D721Med (cell line): Measurements from ENCODE around the gene NFAT5.

ENCODE experiments used
- DNase-seq: peaks from one replicate; pipeline ENCODE4 v3.0.0; 2011; ENCODE audit warnings: low spot score; ENCODE audit not compliant: insufficient read length
- FAIRE-seq: peaks from 2 replicates; lab custom pipeline; 2011; peaks lifted over from hg19 to GRCh38; lab: Jason Lieb, UNC
- CTCF ChIP-seq: IDR thresholded peaks from 2 replicates; pipeline ENCODE4 v1.5.1; 2012; ENCODE audit warnings: mild to moderate bottlenecking, control low read depth; ENCODE audit not compliant: insufficient read depth; ENCODE audit errors: missing control alignments

NFAT5 gene

GRCh38 chr16:69672998-69673713 lies 107.4 kb downstream of the NFAT5 start:
- FAIRE-seq (no peak), DNase-seq (no peak)
- no peak for TF ChIP-seq CTCF

GRCh38 chr16:69680358-69680757 lies 114.6 kb downstream of the NFAT5 start:
- FAIRE-seq = no peak
- no peak for TF ChIP-seq CTCF

GRCh38 chr16:69688589-69688988 lies 122.8 kb downstream of the NFAT5 start:
- FAIRE-seq (no peak), DNase-seq (no peak)
- no peak for TF ChIP-seq CTCF

More at GRCh38 chr16:69680358-69680757, 114.6 kb downstream of the NFAT5 start:
- no peak for DNase-seq

- FAIRE-seq (no peak), DNase-seq (no peak)
- TF ChIP-seq CTCF = no peak
Observed at GRCh38 chr16:69691980-69692911, 126.5 kb downstream of the NFAT5 start.

GRCh38 chr16:69693916-69694315 lies 128.2 kb downstream of the NFAT5 start:
- FAIRE-seq (no peak), DNase-seq (no peak)
- TF ChIP-seq CTCF = no peak

- FAIRE-seq (no peak), DNase-seq (no peak)
- TF ChIP-seq CTCF = no peak
Observed at GRCh38 chr16:69698404-69698803, 132.6 kb downstream of the NFAT5 start.
